ACC112 (cell line): ENCODE measurements around the gene RREB1.

ENCODE experiments used
- H2AFZ ChIP-seq: fragments of 200-600 bp; sonication (generic); one replicate; pipeline ENCODE4 v1.6.0; 2017; ENCODE audit warnings: antibody characterized with exemption, low read length; ENCODE audit not compliant: unreplicated experiment
- H3K27ac ChIP-seq: fragments of 200-600 bp; sonication (generic); 2 replicates; pipeline ENCODE4 v1.5.1; 2014; ENCODE audit warnings: low read depth, mild to moderate bottlenecking, antibody characterized with exemption, low read length, moderate library complexity
- H3K27me3 ChIP-seq: fragments of 200-600 bp; sonication (generic); 2 replicates; pipeline ENCODE4 v1.6.1; 2014; ENCODE audit warnings: mild to moderate bottlenecking, antibody characterized with exemption, low read length, moderate library complexity, mixed read lengths; ENCODE audit not compliant: insufficient read depth
- H3K36me3 ChIP-seq: fragments of 200-600 bp; sonication (generic); 2 replicates; pipeline ENCODE4 v1.6.1; 2016; ENCODE audit warnings: mild to moderate bottlenecking, antibody characterized with exemption, low read length, moderate library complexity, mixed read lengths; ENCODE audit not compliant: insufficient read depth
- H3K4me1 ChIP-seq: fragments of 200-600 bp; sonication (generic); one replicate; pipeline ENCODE4 v1.6.1; 2016; ENCODE audit warnings: low read length, mixed read lengths; ENCODE audit not compliant: insufficient read depth, unreplicated experiment, control insufficient read depth
- H3K4me3 ChIP-seq: fragments of 200-600 bp; sonication (generic); 2 replicates; pipeline ENCODE4 v1.5.1; 2014; ENCODE audit warnings: mild to moderate bottlenecking, low read depth, low read length
- H3K79me2 ChIP-seq: fragments of 200-600 bp; sonication (generic); one replicate; pipeline ENCODE4 v1.6.0; 2016; ENCODE audit warnings: low read length; ENCODE audit not compliant: control insufficient read depth, unreplicated experiment, insufficient read depth

Gene RREB1

DNA sequence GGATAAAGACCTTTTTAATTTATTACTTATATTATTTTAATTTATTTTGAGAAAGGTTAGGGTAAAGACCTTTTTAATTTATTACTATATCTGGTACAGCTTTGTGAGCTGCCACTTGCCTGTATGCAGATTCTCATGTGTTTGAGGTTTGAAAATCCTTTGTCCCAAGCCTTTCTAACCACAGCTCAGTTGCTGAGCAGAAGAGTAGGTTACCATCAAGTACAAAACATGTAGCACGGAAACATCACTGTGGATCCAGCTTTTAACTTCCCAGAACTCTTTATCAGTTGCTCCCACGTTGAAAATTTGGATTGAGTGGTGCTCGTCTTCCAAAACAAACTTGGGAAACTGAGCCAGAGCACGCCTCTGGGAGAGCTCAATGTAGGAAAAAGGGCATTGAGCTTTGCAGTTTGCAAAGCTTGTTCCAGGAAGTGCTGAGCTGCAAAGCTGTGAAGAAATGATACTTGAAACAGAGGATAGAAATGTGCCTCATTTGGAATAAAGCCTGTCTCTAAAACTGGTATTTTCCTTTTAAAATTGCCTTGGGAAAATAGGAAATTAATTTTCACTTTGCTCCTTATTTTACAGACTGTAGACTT lies 89.0 kb downstream of the RREB1 start:
- Histone ChIP-seq H3K27me3 (no peaks in the 10 kb centered on the region), H3K4me3 (no peak overlapping the region), H3K27ac (no peak overlapping the region), H2AFZ (no peak overlapping the region), H3K36me3 (peaks cover 11% of the 10 kb centered on the region; the same call in 1 of the 2 replicates), H3K4me1 (no peaks in the 10 kb centered on the region), H3K79me2 (peaks cover 8% of the 10 kb centered on the region)

DNA sequence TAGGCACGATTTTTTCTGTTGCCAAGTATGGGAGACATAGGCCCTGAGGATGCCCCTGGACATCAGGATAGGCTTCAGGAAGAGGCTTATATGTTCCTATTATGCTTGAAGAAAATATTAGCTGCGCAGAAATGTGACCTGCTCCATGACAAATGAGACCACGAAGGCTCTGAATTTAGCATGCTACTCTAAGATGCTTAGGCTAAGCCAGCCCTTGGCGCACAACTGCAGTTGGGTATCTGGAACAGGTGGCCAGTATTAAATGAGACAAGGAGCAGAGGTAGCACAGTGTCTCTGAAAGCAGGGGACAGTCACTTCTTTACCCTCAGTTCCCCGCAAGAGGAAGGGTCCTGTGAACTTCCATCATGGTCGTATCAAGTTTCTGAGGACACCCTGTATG lies 90.0 kb downstream of the RREB1 start:
- no peak overlapping the region for H3K27ac ChIP-seq
- H3K4me1 ChIP-seq: no peaks in the 10 kb centered on the region
- H2AFZ ChIP-seq: no peak overlapping the region
- H3K4me3 ChIP-seq: no peak overlapping the region
- H3K27me3 ChIP-seq: no peaks in the 10 kb centered on the region
- H3K79me2 ChIP-seq: peaks cover 8% of the 10 kb centered on the region
- H3K36me3 ChIP-seq: 0 out of 2 replicates have a peak, but pooled peaks cover 11% of the 10 kb centered on the region

DNA sequence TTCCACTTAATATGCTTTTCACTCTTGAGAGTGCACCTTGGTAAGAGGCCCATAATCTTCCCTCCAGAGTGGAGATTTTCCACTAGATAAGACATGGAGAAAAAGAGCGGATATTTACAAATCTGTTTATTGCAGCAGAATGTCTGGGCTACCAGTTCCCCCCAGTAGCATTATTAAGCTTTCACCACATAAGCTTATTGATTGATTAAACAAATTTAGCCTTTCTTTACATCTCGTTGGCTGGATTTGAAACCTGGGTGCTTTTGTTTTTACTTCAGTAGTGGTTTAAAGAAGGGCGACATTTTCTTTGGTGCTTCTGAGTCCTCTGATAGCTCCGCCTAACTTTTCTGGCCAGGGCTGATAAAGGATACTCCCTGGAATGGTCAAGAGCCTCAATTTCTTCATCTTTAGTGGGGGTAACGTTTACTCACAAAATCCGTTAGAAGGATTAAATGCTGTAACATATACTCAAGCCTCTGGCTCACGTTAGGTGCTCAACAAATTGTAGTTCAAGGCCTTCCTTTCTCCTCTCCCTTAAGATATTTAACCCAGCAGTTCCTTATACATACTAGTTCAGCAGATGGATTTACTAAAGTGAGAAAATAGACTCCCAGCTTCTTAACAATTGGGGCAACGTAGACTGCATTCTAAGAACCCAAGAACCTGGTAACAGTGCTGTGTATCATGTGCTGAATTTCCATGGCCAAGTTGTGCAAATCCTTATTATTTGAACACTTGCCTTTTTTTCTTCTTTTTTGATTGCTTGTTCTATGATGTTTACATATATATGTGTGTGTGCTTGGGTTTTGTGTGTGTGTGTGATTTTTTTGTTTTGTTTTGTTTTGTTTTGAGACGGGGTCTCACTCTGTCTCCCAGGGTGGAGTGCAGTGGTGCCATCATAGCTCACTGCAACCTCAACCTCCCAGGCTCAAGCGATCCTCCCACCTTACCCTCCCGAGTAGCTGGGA lies 91.4 kb downstream of the RREB1 start:
- Histone ChIP-seq H3K27ac (no peak overlapping the region), H3K79me2 (peaks cover 8% of the 10 kb centered on the region), H3K36me3 (0 out of 2 replicates have a peak, but pooled peaks cover 16% of the 10 kb centered on the region), H3K4me3 (no peak overlapping the region), H3K4me1 (no peaks in the 10 kb centered on the region), H2AFZ (no peak overlapping the region), H3K27me3 (no peaks in the 10 kb centered on the region)

DNA sequence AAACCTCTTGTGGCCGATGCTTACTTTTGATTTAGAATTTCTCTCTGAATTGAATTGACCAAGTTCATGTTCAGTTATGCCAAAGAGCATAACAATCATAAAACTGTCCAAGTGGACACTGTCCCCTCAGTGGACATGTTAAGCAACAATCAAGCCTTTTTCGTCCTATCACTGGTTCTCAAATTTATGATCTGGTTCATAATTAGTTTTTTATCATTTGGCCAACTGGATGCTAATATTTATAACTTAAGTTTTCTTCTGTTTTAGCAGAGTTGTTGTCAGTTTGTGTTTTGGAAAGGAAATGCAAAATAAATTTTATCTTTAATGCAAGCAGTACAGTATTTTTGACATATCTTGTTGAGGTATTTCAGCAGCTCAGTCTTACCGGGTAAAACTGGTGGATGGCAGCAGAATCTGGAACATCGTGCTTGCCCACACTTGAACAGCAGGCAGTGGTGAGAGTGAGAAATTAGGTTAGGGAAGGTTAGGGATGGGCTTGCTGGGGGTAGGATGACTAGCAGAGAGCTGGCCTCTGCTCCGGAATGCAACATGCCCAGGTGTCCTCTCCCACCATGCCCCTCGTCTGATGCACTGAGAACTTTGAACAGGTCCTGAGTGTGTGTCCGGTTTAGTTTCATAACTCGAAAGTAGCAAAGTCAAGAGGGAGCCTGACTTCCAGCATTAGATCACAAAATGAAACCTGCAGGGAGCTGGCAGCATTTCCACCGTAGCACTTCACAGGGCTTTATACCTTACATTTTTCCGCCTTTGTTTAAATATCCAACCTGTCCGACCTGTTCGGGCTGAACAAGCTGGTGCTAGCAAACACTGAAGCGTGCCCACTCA lies 93.1 kb downstream of the RREB1 start:
- Histone ChIP-seq H3K4me3 (no peak overlapping the region), H3K27ac (no peak overlapping the region), H2AFZ (no peak overlapping the region), H3K36me3 (peaks cover 20% of the 10 kb centered on the region; the same call in 1 of the 2 replicates), H3K4me1 (no peaks in the 10 kb centered on the region), H3K27me3 (no peaks in the 10 kb centered on the region), H3K79me2 (peaks cover 3% of the 10 kb centered on the region)

DNA sequence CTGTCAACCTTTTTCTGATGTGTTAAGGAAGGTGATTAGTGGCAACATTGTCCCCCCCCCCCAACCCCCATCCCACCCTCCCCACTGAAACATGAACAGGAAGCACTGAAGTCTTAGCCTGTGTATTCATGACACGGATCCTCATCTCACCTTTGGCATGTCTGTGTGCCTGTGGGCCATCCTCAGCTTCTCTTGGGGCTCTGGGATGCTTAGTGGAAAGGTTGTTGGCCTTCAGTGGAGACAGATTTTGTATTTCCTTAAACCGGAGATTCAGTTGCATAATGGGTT lies 93.6 kb downstream of the RREB1 start:
- H2AFZ ChIP-seq: no peak overlapping the region
- H3K79me2 ChIP-seq: peaks cover 3% of the 10 kb centered on the region
- H3K27ac ChIP-seq: no peak overlapping the region
- H3K4me1 ChIP-seq: no peaks in the 10 kb centered on the region
- peaks cover 25% of the 10 kb centered on the region; the same call in 1 of the 2 replicates for H3K36me3 ChIP-seq
- no peaks in the 10 kb centered on the region for H3K27me3 ChIP-seq
- H3K4me3 ChIP-seq: no peak overlapping the region

DNA sequence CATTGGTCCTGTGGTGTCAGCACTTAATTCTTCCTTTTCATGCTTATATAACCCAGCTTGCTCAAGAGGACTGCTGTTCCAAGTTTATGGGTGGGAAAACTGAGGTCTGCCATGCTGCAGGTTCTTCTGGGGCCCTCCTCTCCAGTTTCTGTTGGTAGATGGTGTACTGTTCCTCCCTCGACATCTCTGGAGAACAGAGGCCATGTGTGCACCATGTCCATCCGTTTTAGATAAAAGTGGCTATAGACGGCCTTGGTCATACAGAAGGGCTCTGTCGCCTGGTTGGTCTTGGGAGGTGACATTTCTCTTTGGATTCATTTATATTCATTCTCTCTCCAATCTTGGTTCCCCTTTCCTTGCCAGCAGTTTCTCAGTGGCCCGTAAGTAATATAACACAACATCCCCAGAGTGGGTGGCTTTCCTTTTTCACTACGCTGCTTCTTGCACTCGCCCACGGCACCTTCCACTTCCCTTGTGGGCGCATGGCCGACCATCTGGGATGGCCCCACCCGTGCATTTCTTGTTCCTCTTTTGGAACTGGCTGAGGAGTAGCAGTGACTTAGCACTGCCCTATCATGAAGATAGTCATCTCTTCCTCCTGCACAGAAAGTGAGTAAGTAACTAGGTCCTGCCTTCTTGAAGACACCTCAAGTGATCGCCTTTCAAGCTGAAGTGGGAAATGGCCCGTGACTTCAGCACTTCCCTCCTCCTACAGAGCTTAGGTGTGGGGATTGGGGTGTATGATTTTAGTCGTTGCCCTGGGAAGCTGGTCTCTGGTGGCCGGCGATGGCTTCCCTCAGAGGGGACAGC lies 94.2 kb downstream of the RREB1 start:
- H3K4me1 ChIP-seq: no peaks in the 10 kb centered on the region
- no peaks in the 10 kb centered on the region for H3K27me3 ChIP-seq
- H3K79me2 ChIP-seq: peaks cover 3% of the 10 kb centered on the region
- H3K4me3 ChIP-seq: no peak overlapping the region
- H3K36me3 ChIP-seq: peaks cover 23% of the 10 kb centered on the region; the same call in 1 of the 2 replicates
- H3K27ac ChIP-seq: no peak overlapping the region
- no peak overlapping the region for H2AFZ ChIP-seq

DNA sequence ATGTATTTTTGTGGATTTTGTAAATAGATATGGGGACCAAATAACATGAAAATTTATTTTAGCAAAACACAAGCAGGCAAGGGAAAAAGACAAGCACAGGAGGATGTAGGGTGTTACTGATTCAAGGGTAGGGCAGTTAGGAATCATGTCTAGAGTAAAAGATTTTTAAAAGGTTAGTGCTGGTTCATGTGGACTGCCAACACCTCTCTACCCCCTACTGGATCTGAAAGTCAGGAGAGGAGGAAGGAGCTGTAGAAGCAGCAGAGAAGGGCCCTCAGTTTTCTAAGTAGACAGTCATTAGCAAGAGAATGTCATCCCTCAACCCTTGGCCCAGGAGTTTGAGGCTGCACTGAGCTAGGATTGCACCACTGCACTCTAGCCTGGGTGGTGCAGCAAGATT lies 95.2 kb downstream of the RREB1 start:
- H3K27me3 ChIP-seq: no peaks in the 10 kb centered on the region
- no peaks in the 10 kb centered on the region for H3K4me1 ChIP-seq
- peaks cover 15% of the 10 kb centered on the region; the same call in 1 of the 2 replicates for H3K36me3 ChIP-seq

DNA sequence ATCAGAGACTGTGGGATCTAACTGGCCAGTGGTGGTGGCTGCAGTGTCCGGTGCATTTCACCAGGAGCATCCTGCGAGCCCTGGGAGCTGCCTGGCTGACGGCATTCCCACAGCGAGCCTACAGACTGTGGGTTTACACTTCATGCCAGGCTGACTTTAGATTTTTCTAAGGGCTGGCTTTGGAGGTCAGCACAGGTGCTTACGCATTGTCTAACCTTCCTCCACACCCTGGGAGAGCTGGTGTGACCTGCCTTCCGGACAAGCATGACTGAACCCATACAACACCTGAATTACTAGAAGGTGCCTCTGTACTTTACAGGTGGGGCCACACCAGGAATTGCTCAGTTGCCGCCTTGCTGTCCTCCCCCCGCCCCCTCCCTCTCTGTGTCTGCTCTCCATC lies 96.2 kb downstream of the RREB1 start:
- no peak overlapping the region for H3K27ac ChIP-seq
- no peak overlapping the region for H2AFZ ChIP-seq
- H3K36me3 ChIP-seq: peaks cover 15% of the 10 kb centered on the region; the same call in 1 of the 2 replicates
- H3K4me1 ChIP-seq: no peaks in the 10 kb centered on the region
- no peak overlapping the region for H3K4me3 ChIP-seq
- H3K79me2 ChIP-seq: peaks cover 3% of the 10 kb centered on the region
- H3K27me3 ChIP-seq: no peaks in the 10 kb centered on the region

More for the DNA sequence above, 95.2 kb downstream of the RREB1 start:
- H3K79me2 ChIP-seq: peaks cover 3% of the 10 kb centered on the region
- no peak overlapping the region for H3K4me3 ChIP-seq
- no peak overlapping the region for H2AFZ ChIP-seq
- H3K27ac ChIP-seq: no peak overlapping the region

DNA sequence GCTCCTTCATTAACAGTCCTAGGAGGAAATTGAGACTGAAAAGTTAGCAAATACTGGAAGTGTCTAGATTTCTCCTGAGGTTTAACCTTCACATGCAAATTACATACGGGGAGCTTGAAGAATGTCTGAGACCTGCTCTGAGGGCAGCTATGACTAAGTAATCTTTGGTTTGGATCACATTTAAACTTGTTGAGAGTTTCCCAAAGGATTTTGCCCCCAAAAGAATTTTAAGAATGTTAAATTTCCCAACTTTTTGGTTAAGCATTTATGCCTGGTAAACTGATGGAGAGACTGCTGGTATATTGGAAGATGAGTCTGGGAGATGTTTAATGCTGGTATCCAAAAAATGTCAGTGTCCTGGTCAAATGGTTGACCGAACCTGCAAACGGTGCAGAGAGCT lies 97.0 kb downstream of the RREB1 start:
- Histone ChIP-seq H3K4me3 (no peak overlapping the region), H3K27ac (no peak overlapping the region), H3K4me1 (no peaks in the 10 kb centered on the region), H2AFZ (no peak overlapping the region), H3K79me2 (no peaks in the 10 kb centered on the region), H3K27me3 (no peaks in the 10 kb centered on the region), H3K36me3 (peaks cover 16% of the 10 kb centered on the region; the same call in 1 of the 2 replicates)

DNA sequence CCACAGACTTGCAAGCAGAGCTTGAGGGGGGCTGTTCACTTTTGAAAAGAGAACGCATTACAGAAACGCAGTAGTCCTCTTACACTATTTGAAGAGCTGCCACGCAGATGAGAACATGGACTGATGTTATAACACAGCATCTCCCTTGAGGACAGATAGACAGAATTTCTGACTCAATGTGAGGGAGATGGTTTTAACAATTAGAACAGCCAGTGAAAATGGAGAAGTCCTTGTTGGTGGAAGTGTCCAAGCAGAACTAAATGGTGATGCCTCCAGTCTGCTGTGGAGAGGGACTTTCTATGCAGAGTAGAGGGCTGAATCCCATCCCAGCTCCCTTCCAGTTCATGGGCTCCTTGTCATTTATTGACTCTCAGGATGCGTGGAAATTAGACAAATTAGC lies 100.0 kb downstream of the RREB1 start:
- Histone ChIP-seq H3K36me3 (peaks cover 33% of the 10 kb centered on the region), H3K79me2 (no peaks in the 10 kb centered on the region), H2AFZ (no peak overlapping the region), H3K4me1 (no peaks in the 10 kb centered on the region), H3K27me3 (no peaks in the 10 kb centered on the region), H3K27ac (no peak overlapping the region), H3K4me3 (no peak overlapping the region)
